ENCODE data around the gene AMPH. TPM values are rescaled to one million over a fixed set of nuclear protein-coding genes. Genes with fewer than 3 reads are reported as not detected.
"Not testable (repeated sequence)": the region's sequence is repeated elsewhere in the genome, so short reads cannot be mapped to it uniquely, and the experiment has no call there.

The AMPH gene
- total RNA-seq, 1 donor from 2014 or later, result 1.2 TPM

GRCh38 chr7:38345299-38346172 is 285.6 kb downstream of the AMPH start:
- intact Hi-C loops (cut with DNase I); H3K4me1 ChIP-seq; H3K27ac ChIP-seq; H3K27me3 ChIP-seq (ENCODE audit: low read depth); H3K9me3 ChIP-seq; H3K36me3 ChIP-seq; H3K4me3 ChIP-seq: not testable (repeated sequence)
- peak; percentile 76 for TF ChIP-seq CTCF (IDR thresholded peaks at IDR 0.05)
- DNase-seq, result peak; percentile 73
- ATAC-seq, result peak; percentile 84 to 88

GRCh38 chr7:38344741-38345140 is 286.4 kb downstream of the AMPH start:
- DNase-seq; H3K27me3 ChIP-seq (ENCODE audit: low read depth); intact Hi-C loops (cut with DNase I); H3K36me3 ChIP-seq; H3K9me3 ChIP-seq; H3K4me3 ChIP-seq; H3K27ac ChIP-seq; H3K4me1 ChIP-seq; ATAC-seq: not testable (repeated sequence)

- H3K36me3 ChIP-seq; H3K27me3 ChIP-seq (ENCODE audit: low read depth); intact Hi-C loops (cut with DNase I); H3K27ac ChIP-seq; H3K9me3 ChIP-seq; H3K4me1 ChIP-seq; ATAC-seq; DNase-seq: not testable (repeated sequence)
- peak overlapping the region; percentile 21 for H3K4me3 ChIP-seq
Measured at GRCh38 chr7:38342135-38342534, 289.0 kb downstream of the AMPH start.

GRCh38 chr7:38341172-38341705 is 289.9 kb downstream of the AMPH start:
- H3K27me3 ChIP-seq (ENCODE audit: low read depth); H3K9me3 ChIP-seq; H3K4me1 ChIP-seq; H3K36me3 ChIP-seq; intact Hi-C loops (cut with DNase I): not testable (repeated sequence)
- DNase-seq (peak; percentile 83), ATAC-seq (peak; percentile 80 to 95)
- H3K4me3 ChIP-seq, result peak overlapping the region; percentile 21
- peak overlapping the region; percentile 38 for H3K27ac ChIP-seq

GRCh38 chr7:38339953-38340819 is 291.0 kb downstream of the AMPH start:
- H3K4me1 ChIP-seq, result peaks cover 5% of the 10 kb centered on the region
- no peaks in the 10 kb centered on the region for H3K36me3 ChIP-seq
- peak overlapping the region; percentile 7 for H3K4me3 ChIP-seq
- ATAC-seq (peak in 1 of 2 donors; percentile 24), DNase-seq (no peak)
- intact Hi-C loops (cut with DNase I), result no loop called here
- no peaks in the 10 kb centered on the region for H3K9me3 ChIP-seq
- no peak for TF ChIP-seq CTCF (IDR thresholded peaks at IDR 0.05)
- H3K27ac ChIP-seq, result no peak overlapping the region
- no peaks in the 10 kb centered on the region for H3K27me3 ChIP-seq (ENCODE audit: low read depth)

- ATAC-seq; H3K4me1 ChIP-seq; intact Hi-C loops (cut with DNase I); H3K27me3 ChIP-seq (ENCODE audit: low read depth); H3K4me3 ChIP-seq; H3K9me3 ChIP-seq; H3K36me3 ChIP-seq; DNase-seq: not testable (repeated sequence)
- H3K27ac ChIP-seq, result peak overlapping the region; percentile 60
Measured at GRCh38 chr7:38336148-38336515, 295.0 kb downstream of the AMPH start.

GRCh38 chr7:38335492-38336147 is 295.6 kb downstream of the AMPH start:
- intact Hi-C loops (cut with DNase I), result no loop called here
- DNase-seq (peak; percentile 90), ATAC-seq (peak; percentile 91 to 97)
- H3K36me3 ChIP-seq, result no peaks in the 10 kb centered on the region
- peaks cover 5% of the 10 kb centered on the region for H3K4me1 ChIP-seq
- peak overlapping the region; percentile 6 for H3K4me3 ChIP-seq
- peak overlapping the region; percentile 60 for H3K27ac ChIP-seq
- no peaks in the 10 kb centered on the region for H3K27me3 ChIP-seq (ENCODE audit: low read depth)
- no peaks in the 10 kb centered on the region for H3K9me3 ChIP-seq
- peak; percentile 86 for TF ChIP-seq CTCF (IDR thresholded peaks at IDR 0.05)
